K562 (cell line): ENCODE data around the gene B3GNT9. TPM values are rescaled to one million over a fixed set of nuclear protein-coding genes. Genes with fewer than 3 reads are reported as not detected.

Experiments
- E2F1 ChIP-seq: sonication (generic); formaldehyde crosslinking; IDR thresholded peaks from 2 replicates; pipeline ENCODE4 v1.8.1; 2023; ENCODE audit warnings: mild to moderate bottlenecking, missing genetic modification reagents, moderate library complexity
- E2F6 ChIP-seq, 2 experiments: IDR thresholded peaks; 2 replicates each; pipeline ENCODE4 v1.6.1; 2011; ENCODE audit warnings: borderline replicate concordance in 1 of 2, control low read depth in 1 of 2, low read depth in 1 of 2, low read length in 1 of 2, mild to moderate bottlenecking in 1 of 2, mixed read lengths in 1 of 2, moderate library complexity in 1 of 2; ENCODE audit not compliant: insufficient read depth in 1 of 2, insufficient read length in 1 of 2, poor library complexity in 1 of 2, severe bottlenecking in 1 of 2; ENCODE audit errors: extremely low read depth in 1 of 2
- ESRRA ChIP-seq: fragments of 450-650 bp; IDR thresholded peaks from 2 replicates; pipeline ENCODE4 v1.6.1; 2014; ENCODE audit warnings: low read depth, mild to moderate bottlenecking, moderate library complexity, borderline replicate concordance
- ID3 ChIP-seq, 2 experiments: fragments of 250-450 bp in 1 of 2; fragments of 450-650 bp in 1 of 2; sonication (Bioruptor Pico) in 1 of 2; IDR thresholded peaks; 2 replicates each; pipeline versions ENCODE4 v1.6.1 to v1.8.0; 2016 to 2021; ENCODE audit warnings: mild to moderate bottlenecking in 2 of 2, moderate library complexity in 2 of 2, missing compliant biosample characterization in 1 of 2, missing genetic modification characterization in 1 of 2
- KAT7 ChIP-seq: sonication (generic); formaldehyde crosslinking; IDR thresholded peaks from 2 replicates; pipeline ENCODE4 v1.8.0; 2022; ENCODE audit warnings: missing genetic modification reagents, mild to moderate bottlenecking, borderline replicate concordance
- KLF1 ChIP-seq: fragments of 450-650 bp; IDR thresholded peaks from 2 replicates; pipeline ENCODE4 v1.6.1; 2016; ENCODE audit warnings: missing genetic modification characterization, missing compliant biosample characterization
- L3MBTL2 ChIP-seq: fragments of 450-650 bp; IDR thresholded peaks from 2 replicates; pipeline ENCODE4 v1.6.1; 2016; ENCODE audit warnings: mild to moderate bottlenecking, moderate library complexity
- MGA ChIP-seq: fragments of 450-650 bp; IDR thresholded peaks from 2 replicates; pipeline ENCODE4 v1.6.1; 2016; ENCODE audit warnings: mild to moderate bottlenecking, moderate library complexity
- RNF2 ChIP-seq: sonication (generic); IDR thresholded peaks from 2 replicates; pipeline ENCODE4 v1.6.1; 2016
- SMAD4 ChIP-seq: fragments of 250-450 bp; sonication (Bioruptor Pico); conservative IDR thresholded peaks from 2 replicates; pipeline ENCODE4 v1.8.0; 2021; ENCODE audit warnings: inconsistent platforms, mild to moderate bottlenecking, moderate library complexity
- TCF7L2 ChIP-seq: fragments of 150-350 bp; IDR thresholded peaks from 2 replicates; pipeline ENCODE4 v1.6.1; 2016; ENCODE audit warnings: low read depth, mild to moderate bottlenecking, low read length, moderate library complexity
- ZFX ChIP-seq: sonication (generic); formaldehyde crosslinking; IDR thresholded peaks from 2 replicates; pipeline ENCODE4 v1.8.0; 2022; ENCODE audit warnings: mild to moderate bottlenecking, missing genetic modification reagents, moderate library complexity
- polyA plus RNA-seq, 8 experiments: library from polyadenylated mRNA; depleted of rRNA in 4 of 8; stranded (reverse) in 5 of 8; unstranded in 3 of 8; fragments of >200 nt; fragmentation: Nextera tagmentation in 2 of 8; fragmentation: Illumina TruSeq in 1 of 8; extraction: Ambion mirVana in 2 of 8; extraction: Trizol in 1 of 8; gene quantifications; 2 replicates each; pipeline versions ENCODE4 v1.2.1 to v1.2.3, GENCODE V29; 2011 to 2014; ENCODE audit warnings: inconsistent platforms in 1 of 8, missing spikeins in 1 of 8
- total RNA-seq, 7 experiments: library from RNA; depleted of rRNA in 6 of 7; stranded (reverse); fragments of >200 nt in 6 of 7; fragmentation: Illumina TruSeq in 2 of 7; extraction: Trizol in 2 of 7; gene quantifications; 2 replicates each; pipeline versions ENCODE4 v1.2.1 to v1.2.3, GENCODE V29; 2011 to 2021; ENCODE audit warnings: low replicate concordance in 1 of 7

The B3GNT9 gene
- total and polyA plus RNA-seq, 9 of the 15 experiments (the other 6 are each of a cell fraction or from before 2014, with no cell fraction given): 0.01 to 1.8 (median 1.1) TPM; not detected in 1

- peak; percentile 89 for TF ChIP-seq ZFX
- TF ChIP-seq RNF2: no peak
- peak; percentile 11; the same call in 1 of the 2 replicates for TF ChIP-seq ESRRA
- TF ChIP-seq E2F1 (CRISPR knock-in tag): 0 out of 2 replicates have a peak, but pooled peaks have one; percentile 21
- TF ChIP-seq KLF1 (tag): peak; percentile 40; the same call in 1 of the 2 replicates
- peak; percentile 82; the same call in 1 of the 2 replicates for TF ChIP-seq KAT7
- TF ChIP-seq TCF7L2: no peak
- peak; percentile 97 for TF ChIP-seq L3MBTL2
- TF ChIP-seq ID3 (CRISPR knock-in tag; IDR thresholded peaks at IDR 0.05): no peak
- TF ChIP-seq ID3 (tag; IDR thresholded peaks at IDR 0.05): peak; percentile 36; the same call in 1 of the 2 replicates
- TF ChIP-seq SMAD4 (CRISPR knock-in tag): 0 out of 2 replicates have a peak, but pooled peaks have one; percentile 26
- peak; percentile 81 for TF ChIP-seq MGA
- peak; percentile 96 to 100 for TF ChIP-seq E2F6 (IDR thresholded peaks at IDR 0.05; ENCODE audit: borderline replicate concordance in 1 of 2, extremely low read depth in 1 of 2, insufficient read depth in 1 of 2, insufficient read length in 1 of 2, low read depth in 1 of 2, low read length in 1 of 2, poor library complexity in 1 of 2, severe bottlenecking in 1 of 2)
These were observed 13.8 kb upstream of the B3GNT9 start, which contains the start of gene HSF4 (continued) for GRCh38 chr16:67164599-67165061.
